IMR-90 (cell line): ENCODE measurements around the gene PMM2. TPM values are rescaled to one million over a fixed set of nuclear protein-coding genes. Genes with fewer than 3 reads are reported as not detected.
"Not testable (repeated sequence)": the region's sequence is repeated elsewhere in the genome, so short reads cannot be mapped to it uniquely, and the experiment has no call there.

Experiments
- ATAC-seq: fragments of 200-7000 bp; cut with Tn5 transposase; 2 replicates; pipeline ENCODE4 v1.9.1; 2020; ENCODE audit warnings: low read depth, mild to moderate bottlenecking, moderate library complexity
- BruUV-seq: library from RNA; stranded (reverse); fragments of 400-500 nt; replicated peaks from 2 replicates; lab custom pipeline; 2021; lab: Mats Ljungman, UMichigan
- CTCF ChIA-PET: fragments of 300-600 bp; formaldehyde crosslinking; extraction: SDS; loops from one replicate; lab custom pipeline; 2021; ENCODE audit warnings: antibody characterized with exemption; lab: Yijun Ruan, JAX
- POLR2A ChIA-PET: fragments of 300-600 bp; sonication (Branson Sonifier 250); formaldehyde crosslinking; loops from one replicate; lab custom pipeline; 2022; ENCODE audit warnings: antibody characterized with exemption; ENCODE audit not compliant: unreplicated experiment; lab: Charles Lee
- DNase-seq: peaks from one replicate; pipeline ENCODE4 v3.0.0; 2013
- H2AFZ ChIP-seq: replicated peaks from 2 replicates; pipeline ENCODE3; 2013; ENCODE audit warnings: low read length, mild to moderate bottlenecking; ENCODE audit not compliant: poor library complexity
- H2AK5ac ChIP-seq: 2 replicates; pipeline ENCODE4 v1.6.1; 2013; ENCODE audit warnings: low read depth, low read length, inconsistent platforms
- H2AK9ac ChIP-seq: replicated peaks from 2 replicates; pipeline ENCODE3; 2013; ENCODE audit warnings: mild to moderate bottlenecking, low read depth, low read length, moderate library complexity; ENCODE audit not compliant: poor library complexity
- H2BK120ac ChIP-seq: 2 replicates; pipeline ENCODE4 v1.6.1; 2013; ENCODE audit warnings: low read depth, low read length, inconsistent platforms
- H2BK15ac ChIP-seq: 3 replicates; pipeline ENCODE4 v1.6.1; 2013; ENCODE audit warnings: low read depth, low read length, inconsistent platforms
- H2BK20ac ChIP-seq: 2 replicates; pipeline ENCODE4 v1.6.1; 2013; ENCODE audit warnings: low read depth, mild to moderate bottlenecking, inconsistent platforms, low read length, moderate library complexity
- H2BK5ac ChIP-seq: 2 replicates; pipeline ENCODE4 v1.6.1; 2013; ENCODE audit warnings: mild to moderate bottlenecking, low read depth, low read length, inconsistent platforms; ENCODE audit not compliant: poor library complexity, severe bottlenecking
- H3K14ac ChIP-seq: replicated peaks from 2 replicates; pipeline ENCODE4 v1.6.1; 2013; ENCODE audit warnings: low read depth, low read length, inconsistent platforms
- H3K18ac ChIP-seq: 2 replicates; pipeline ENCODE4 v1.6.1; 2013; ENCODE audit warnings: low read depth, low read length, control low read depth
- H3K23ac ChIP-seq: 2 replicates; pipeline ENCODE4 v1.6.1; 2013; ENCODE audit warnings: low read depth, low read length, inconsistent platforms
- H3K27ac ChIP-seq: 2 replicates; pipeline ENCODE4 v1.5.1; 2013; ENCODE audit warnings: mild to moderate bottlenecking, control low read depth, low read length; ENCODE audit not compliant: insufficient read depth
- H3K27me3 ChIP-seq: 2 replicates; pipeline ENCODE4 v1.6.1; 2013; ENCODE audit warnings: low read length; ENCODE audit not compliant: control insufficient read depth, insufficient read depth
- H3K36me3 ChIP-seq: 2 replicates; pipeline ENCODE4 v1.6.1; 2013; ENCODE audit warnings: low read length, mixed read lengths; ENCODE audit not compliant: control insufficient read depth, insufficient read depth
- H3K4ac ChIP-seq: 2 replicates; pipeline ENCODE4 v1.6.1; 2013; ENCODE audit warnings: low read depth, low read length, inconsistent platforms
- H3K4me1 ChIP-seq: 2 replicates; pipeline ENCODE4 v1.6.1; 2013; ENCODE audit warnings: low read length, mixed read lengths; ENCODE audit not compliant: control insufficient read depth, insufficient read depth
- H3K4me2 ChIP-seq: 2 replicates; pipeline ENCODE4 v1.6.1; 2013; ENCODE audit warnings: low read depth, mild to moderate bottlenecking, control low read depth, low read length, moderate library complexity
- H3K4me3 ChIP-seq: 2 replicates; pipeline ENCODE4 v1.5.1; 2013; ENCODE audit warnings: low read depth, mild to moderate bottlenecking, control low read depth, low read length, moderate library complexity; ENCODE audit not compliant: insufficient read depth
- H3K56ac ChIP-seq: 2 replicates; pipeline ENCODE4 v1.6.1; 2013; ENCODE audit warnings: low read length, inconsistent platforms; ENCODE audit not compliant: insufficient read depth; ENCODE audit errors: extremely low read depth
- H3K79me1 ChIP-seq, 2 experiments: 2 replicates each; pipeline ENCODE4 v1.6.1; 2013; ENCODE audit warnings: low read length in 2 of 2, inconsistent platforms in 1 of 2, low read depth in 1 of 2
- H3K9ac ChIP-seq: 2 replicates; pipeline ENCODE4 v1.6.1; 2013; ENCODE audit warnings: low read depth, low read length, control low read depth
- H3K9me1 ChIP-seq: 2 replicates; pipeline ENCODE4 v1.6.1; 2013; ENCODE audit warnings: low read length, inconsistent platforms; ENCODE audit not compliant: insufficient read depth
- H3K9me3 ChIP-seq: 2 replicates; pipeline ENCODE4 v1.6.1; 2013; ENCODE audit warnings: low read length; ENCODE audit not compliant: control insufficient read depth, insufficient read depth
- H4K20me1 ChIP-seq: 2 replicates; pipeline ENCODE4 v1.6.1; 2013; ENCODE audit warnings: low read length, inconsistent platforms; ENCODE audit not compliant: insufficient read depth
- H4K5ac ChIP-seq: 2 replicates; pipeline ENCODE4 v1.6.1; 2013; ENCODE audit warnings: mild to moderate bottlenecking, low read depth, low read length, control low read depth
- H4K8ac ChIP-seq, 2 experiments: 2 replicates each; pipeline ENCODE4 v1.6.1; 2013; ENCODE audit warnings: low read depth in 2 of 2, low read length in 2 of 2, control low read depth in 1 of 2, inconsistent platforms in 1 of 2
- H4K91ac ChIP-seq: 2 replicates; pipeline ENCODE4 v1.6.1; 2013; ENCODE audit warnings: low read depth, low read length, inconsistent platforms; ENCODE audit not compliant: insufficient read depth
- WGBS, 2 experiments: methylation state at CpG; one replicate each; pipeline versions ENCODE4 v1.1.5 to v1.1.7; 2013; ENCODE audit warnings: missing lambda C conversion rate in 2 of 2; ENCODE audit not compliant: insufficient read length in 1 of 2; ENCODE audit errors: extremely low coverage in 2 of 2; 5-methylcytosine and 5-hydroxymethylcytosine counted together
- dilution Hi-C: fragments of 300-500 bp; cut with HindIII; formaldehyde crosslinking; loops from one replicate; pipeline ENCODE4 v1.14.3; 2018; ENCODE audit warnings: low sequenced_read_pairs; ENCODE audit not compliant: unreplicated experiment
- in situ Hi-C: fragments of 300-500 bp; cut with MboI; formaldehyde crosslinking; loops from 3 replicates; pipeline ENCODE4 v1.14.3; 2019; ENCODE audit warnings: low sequenced_read_pairs, inconsistent platforms, mixed read lengths
- intact Hi-C: fragments of 100-400 bp; cut with micrococcal nuclease; formaldehyde crosslinking; loops from 2 replicates; pipeline ENCODE4 v1.10.0; 2022
- polyA plus RNA-seq, 3 experiments: library from polyadenylated mRNA; depleted of rRNA; stranded (reverse); fragments of >200 nt; gene quantifications; 2 replicates each; pipeline ENCODE4 v1.2.3, GENCODE V29; 2012; ENCODE audit warnings: low replicate concordance in 1 of 3
- total RNA-seq: library from RNA; depleted of rRNA; stranded (reverse); fragments of >200 nt; gene quantifications from 2 replicates; pipeline ENCODE4 v1.2.3, GENCODE V29; 2012

PMM2 gene
- total and polyA plus RNA-seq, 2 of the 4 experiments (the other 2 are of a cell fraction): 25.8 to 38.9 TPM

DNA sequence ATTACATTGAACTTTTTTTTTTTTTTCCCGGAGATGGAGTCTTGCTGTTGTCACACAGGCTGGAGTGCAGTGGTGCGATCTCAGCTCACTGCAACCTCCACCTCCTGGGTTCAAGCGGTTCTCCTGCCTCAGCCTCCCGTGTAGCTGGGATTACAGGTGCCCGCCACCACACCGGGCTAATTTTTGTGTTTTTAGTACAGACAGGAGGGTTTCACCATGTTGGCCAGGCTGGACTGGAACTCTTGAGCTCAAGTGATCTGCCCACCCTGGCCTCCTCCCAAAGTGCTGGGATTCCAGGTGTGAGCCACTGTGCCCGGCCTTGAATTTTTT lies 76.2 kb downstream of the PMM2 start:
- H3K23ac ChIP-seq, H3K9ac ChIP-seq, H3K4me3 ChIP-seq, H4K91ac ChIP-seq, H2AK9ac ChIP-seq, intact Hi-C loops, H3K4me2 ChIP-seq, H3K36me3 ChIP-seq, BruUV-seq, H2AK5ac ChIP-seq, H3K4ac ChIP-seq, H3K56ac ChIP-seq, H3K14ac ChIP-seq, H2BK120ac ChIP-seq, DNase-seq, ATAC-seq, H4K20me1 ChIP-seq, H2AFZ ChIP-seq, H3K18ac ChIP-seq, dilution Hi-C loops, H3K9me3 ChIP-seq, H4K8ac ChIP-seq, H2BK20ac ChIP-seq, in situ Hi-C loops, H3K79me1 ChIP-seq, POLR2A ChIA-PET, H2BK15ac ChIP-seq, H4K5ac ChIP-seq, H3K9me1 ChIP-seq, H2BK5ac ChIP-seq, H3K27ac ChIP-seq, H3K27me3 ChIP-seq: not testable (repeated sequence)
- H3K4me1 ChIP-seq: peaks cover 11% of the 10 kb centered on the region
- CTCF ChIA-PET: interaction anchor here (0.6 to 0.7 kb wide), 2 partner anchors 15 to 1767 kb away, joined by 3 to 4 read pairs; no protein-coding TSS in a partner anchor
- no CpG with 5 or more reads among the region's 7 CpGs for WGBS, 2 experiments
